Stimulated activated CD8-positive, alpha-beta memory T cell treated with anti-CD3 and anti-CD28 coated beads, Interleukin-15, amount 100 ng/mL, for 4 hours (primary cell): ENCODE data around the gene BST1.

Source experiments
- DNase-seq, 2 donors: peaks; one replicate each; pipeline ENCODE4 v3.0.0-alpha.2; 2020; ENCODE audit warnings: low read depth in 2 of 2

The BST1 gene

GRCh38 chr4:15779306-15779705, 76.4 kb downstream of the BST1 start:
- no peak for DNase-seq

DNA sequence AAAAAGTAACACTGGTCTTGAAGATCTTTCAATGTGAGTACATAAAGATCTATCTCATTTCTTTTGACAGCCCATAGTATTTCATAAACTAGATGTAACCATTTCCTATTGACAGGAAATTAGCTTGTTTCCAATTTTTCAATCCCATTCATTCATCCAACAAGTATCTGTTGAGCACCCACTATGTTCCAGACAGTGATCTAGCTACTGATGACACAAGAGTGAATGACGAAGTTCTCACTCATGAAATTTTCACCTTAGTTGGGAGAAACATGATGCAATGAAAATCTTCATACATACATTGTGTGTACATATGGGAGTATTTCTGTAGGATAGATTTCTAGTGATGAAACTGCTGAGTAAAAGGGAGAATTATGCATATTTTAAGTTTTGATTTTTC, 76.9 kb downstream of the BST1 start:
- DNase-seq: no peak

GRCh38 chr4:15781427-15782095, 78.7 kb downstream of the BST1 start:
- no peak for DNase-seq
